HepG2 (cell line): ENCODE measurements around the gene FGF18. TPM values are rescaled to one million over a fixed set of nuclear protein-coding genes. Genes with fewer than 3 reads are reported as not detected.

ENCODE experiments used
- ATAC-seq: fragments of 200-7000 bp; cut with Tn5 transposase; 3 replicates; pipeline ENCODE4 v1.9.1; 2020; ENCODE audit warnings: mild to moderate bottlenecking, moderate library complexity
- BruUV-seq: library from RNA; stranded (reverse); fragments of 400-500 nt; replicated peaks from 2 replicates; lab custom pipeline; 2021; lab: Mats Ljungman, UMichigan
- CTCF ChIA-PET: fragments of 300-600 bp; formaldehyde crosslinking; extraction: SDS; loops from one replicate; lab custom pipeline; 2021; ENCODE audit warnings: low total read pairs, inconsistent platforms, low intra/inter-chr PET ratio; lab: Yijun Ruan, JAX
- POLR2A ChIA-PET: fragments of 350-600 bp; sonication (Branson Sonifier 250); formaldehyde crosslinking; loops from one replicate; lab custom pipeline; 2020; ENCODE audit warnings: antibody characterized with exemption, inconsistent platforms; lab: Yijun Ruan, JAX
- DNase-seq: peaks from one replicate; pipeline ENCODE4 v3.0.0-alpha.2; 2015; ENCODE audit warnings: low spot score
- FAIRE-seq: peaks from 3 replicates; lab custom pipeline; 2011; peaks lifted over from hg19 to GRCh38; lab: Jason Lieb, UNC
- H2AFZ ChIP-seq: one replicate; pipeline ENCODE4 v1.6.1; 2011; ENCODE audit warnings: low read length, inconsistent platforms
- H3K27ac ChIP-seq: fragments of 300-600 bp; 3 replicates; pipeline ENCODE4 v1.8.0; 2011; ENCODE audit warnings: mixed run types, mild to moderate bottlenecking, mixed read lengths, low read length, inconsistent platforms; ENCODE audit not compliant: insufficient read depth; ENCODE audit errors: extremely low read length
- H3K27me3 ChIP-seq, 2 experiments: fragments of 200-600 bp in 1 of 2; 2 replicates in 1 of 2; 3 replicates in 1 of 2; pipeline versions ENCODE4 v1.6.0 to v1.8.0; 2011; ENCODE audit warnings: low read length in 2 of 2, mild to moderate bottlenecking in 2 of 2, moderate library complexity in 2 of 2, inconsistent platforms in 1 of 2; ENCODE audit not compliant: insufficient read depth in 2 of 2, control insufficient read depth in 1 of 2
- H3K36me3 ChIP-seq, 2 experiments: fragments of 200-600 bp in 1 of 2; replicated peaks in 1 of 2; 2 replicates in 1 of 2; 3 replicates in 1 of 2; pipeline versions ENCODE4 v1.5.1 to v1.8.0; 2011; ENCODE audit warnings: low read length in 2 of 2, inconsistent platforms in 1 of 2; ENCODE audit not compliant: insufficient read depth in 2 of 2, control insufficient read depth in 1 of 2
- H3K4me1 ChIP-seq: 2 replicates; pipeline ENCODE4 v1.5.1; 2012; ENCODE audit warnings: low read length, inconsistent platforms; ENCODE audit not compliant: insufficient read depth
- H3K4me2 ChIP-seq: 2 replicates; pipeline ENCODE4 v1.6.0; 2011; ENCODE audit warnings: low read depth, low read length, inconsistent platforms
- H3K4me3 ChIP-seq, 3 experiments: fragments of 200-600 bp in 1 of 3; sonication (generic), shearing (Covaris generic) in 1 of 3; replicated peaks in 1 of 3; 2 replicates each; pipeline ENCODE4 v1.5.1; 2011 to 2016; ENCODE audit warnings: low read length in 3 of 3, inconsistent platforms in 2 of 3, low read depth in 2 of 3, mild to moderate bottlenecking in 2 of 3, control low read depth in 1 of 3, mixed read lengths in 1 of 3; ENCODE audit not compliant: insufficient read depth in 1 of 3
- H3K79me2 ChIP-seq: one replicate; pipeline ENCODE4 v1.6.1; 2011; ENCODE audit warnings: low read length, inconsistent platforms; ENCODE audit not compliant: insufficient read depth
- H3K9ac ChIP-seq: 2 replicates; pipeline ENCODE4 v1.6.0; 2011; ENCODE audit warnings: mild to moderate bottlenecking, low read depth, low read length, inconsistent platforms; ENCODE audit not compliant: insufficient read depth
- H3K9me3 ChIP-seq: 2 replicates; pipeline ENCODE4 v1.5.1; 2012; ENCODE audit warnings: mild to moderate bottlenecking, low read length
- H4K20me1 ChIP-seq: 2 replicates; pipeline ENCODE4 v1.6.0; 2011; ENCODE audit warnings: inconsistent platforms, mild to moderate bottlenecking, low read length, moderate library complexity; ENCODE audit not compliant: insufficient read depth
- AHDC1 ChIP-seq: sonication (generic); formaldehyde crosslinking; IDR thresholded peaks from 2 replicates; pipeline ENCODE4 v1.5.1; 2020; ENCODE audit warnings: mild to moderate bottlenecking, missing genetic modification reagents, borderline replicate concordance
- GFI1 ChIP-seq: sonication (generic); formaldehyde crosslinking; IDR thresholded peaks from 2 replicates; pipeline ENCODE4 v1.5.0; 2020; ENCODE audit warnings: missing genetic modification reagents, mild to moderate bottlenecking, borderline replicate concordance
- JARID2 ChIP-seq: sonication (generic); formaldehyde crosslinking; IDR thresholded peaks from 2 replicates; pipeline ENCODE4 v1.8.1; 2023; ENCODE audit warnings: missing genetic modification reagents, inconsistent platforms; ENCODE audit not compliant: insufficient replicate concordance
- KDM5B ChIP-seq: sonication (generic); formaldehyde crosslinking; IDR thresholded peaks from 2 replicates; pipeline ENCODE4 v1.4.0; 2020; ENCODE audit warnings: missing genetic modification reagents, mild to moderate bottlenecking, borderline replicate concordance
- LCORL ChIP-seq, 2 experiments: fragments of 450-650 bp in 1 of 2; sonication (generic) in 1 of 2; formaldehyde crosslinking in 1 of 2; IDR thresholded peaks; 2 replicates each; pipeline versions ENCODE4 v1.5.0 to v1.6.1; 2017 to 2020; ENCODE audit warnings: antibody characterized with exemption in 1 of 2, missing genetic modification reagents in 1 of 2
- MTF1 ChIP-seq: sonication (generic); formaldehyde crosslinking; IDR thresholded peaks from 2 replicates; pipeline ENCODE4 v1.5.0; 2020; ENCODE audit warnings: missing genetic modification reagents
- TBL1XR1 ChIP-seq: fragments of 150-350 bp; IDR thresholded peaks from 2 replicates; pipeline ENCODE4 v1.6.1; 2014; ENCODE audit warnings: borderline replicate concordance, low read length; ENCODE audit not compliant: partially characterized antibody
- TFDP2 ChIP-seq: sonication (generic); formaldehyde crosslinking; IDR thresholded peaks from 2 replicates; pipeline ENCODE4 v1.4.0; 2020; ENCODE audit warnings: missing genetic modification reagents
- ZBTB38 ChIP-seq: sonication (generic); formaldehyde crosslinking; IDR thresholded peaks from 2 replicates; pipeline ENCODE4 v1.5.1; 2020; ENCODE audit warnings: mild to moderate bottlenecking, missing genetic modification reagents
- ZNF329 ChIP-seq: sonication (generic); formaldehyde crosslinking; IDR thresholded peaks from 2 replicates; pipeline ENCODE4 v1.9.0; 2021; ENCODE audit warnings: low read depth, mild to moderate bottlenecking, missing genetic modification reagents
- ZNF790 ChIP-seq: sonication (generic); formaldehyde crosslinking; IDR thresholded peaks from 2 replicates; pipeline ENCODE4 v1.8.0; 2022; ENCODE audit warnings: missing genetic modification reagents, mild to moderate bottlenecking, borderline replicate concordance
- WGBS: methylation state at CpG from one replicate; pipeline ENCODE4 v1.1.6; 2017; ENCODE audit warnings: low lambda C conversion rate; 5-methylcytosine and 5-hydroxymethylcytosine counted together
- in situ Hi-C: cut with HindIII; loops from 2 replicates; pipeline ENCODE4 v1.10.0; 2017; ENCODE audit warnings: low pct_unique_long_range_greater_than_20kb; ENCODE audit not compliant: extremely low pct_ligation_motif_present
- intact Hi-C: fragments of 100-400 bp; cut with micrococcal nuclease; formaldehyde crosslinking; loops from one replicate; pipeline ENCODE4 v1.10.0; 2022; ENCODE audit not compliant: unreplicated experiment
- polyA plus RNA-seq, 8 experiments: library from polyadenylated mRNA; depleted of rRNA in 3 of 8; stranded (reverse) in 7 of 8; unstranded in 1 of 8; fragments of >200 nt; fragmentation: Illumina TruSeq in 4 of 8; extraction: Trizol in 4 of 8; gene quantifications; 2 replicates each; pipeline versions ENCODE4 v1.2.1 to v1.2.3, GENCODE V29; 2011 to 2016; ENCODE audit warnings: low read depth in 4 of 8, missing spikeins in 1 of 8, mixed read lengths in 1 of 8; ENCODE audit not compliant: insufficient read depth in 1 of 8
- total RNA-seq, 5 experiments: library from RNA; depleted of rRNA; stranded (reverse); fragments of >200 nt; fragmentation: Illumina TruSeq; extraction: Trizol; gene quantifications; 2 replicates each; pipeline ENCODE4 v1.2.3, GENCODE V29; 2016; ENCODE audit warnings: low read depth in 1 of 5

FGF18 gene
- total and polyA plus RNA-seq, 2 of the 13 experiments (the other 11 are each of a cell fraction or from before 2014, with no cell fraction given), result not detected

GRCh38 chr5:171387970-171388815 lies 31.3 kb upstream of the FGF18 start:
- Histone ChIP-seq H3K9ac (peak overlapping the region; percentile 96), H3K4me1 (peaks cover 40% of the 10 kb centered on the region), H2AFZ (no peak overlapping the region), H4K20me1 (peaks cover 51% of the 10 kb centered on the region), H3K79me2 (peaks cover 58% of the 10 kb centered on the region), H3K4me3 (peak overlapping the region; percentile 88 to 93 (median 92)), H3K27me3 (peaks cover 0 to under 1% of the 10 kb centered on the region in 2 experiments; a peak in 1 of 5 replicates), H3K9me3 (no peaks in the 10 kb centered on the region), H3K36me3 (peaks cover 8 to 23% of the 10 kb centered on the region in 2 experiments), H3K27ac (peak overlapping the region; percentile 88), H3K4me2 (peak overlapping the region; percentile 94)
- ATAC-seq (peak; percentile 62), FAIRE-seq (no peak), DNase-seq (peak; percentile 56)
- WGBS, result 0% methylated on average over 8 of the region's 56 CpGs
- in situ Hi-C loops, result no loop called here
- ChIA-PET CTCF (no interaction called here), POLR2A (interaction anchor here (1.1 to 2.7 kb wide), 4 partner anchors 11 to 619 kb away, joined by 3 to 13 read pairs (median 6); partner anchors contain the start of genes FBXW11 and FGF18)
- intact Hi-C loops, result no loop called here
- BruUV-seq, result no TSS peak
- TF ChIP-seq MTF1 (CRISPR knock-in tag) (no peak), KDM5B (peak; percentile 88; the same call in 1 of the 2 replicates), TFDP2 (CRISPR knock-in tag) (peak; percentile 88), AHDC1 (CRISPR knock-in tag) (0 out of 2 replicates have a peak, but pooled peaks have one; percentile 69), ZNF790 (CRISPR knock-in tag) (no peak; the same call in 1 of the 2 replicates), JARID2 (CRISPR knock-in tag) (no peak), ZBTB38 (CRISPR knock-in tag) (peak; percentile 57; the same call in 1 of the 2 replicates), ZNF329 (peak; percentile 86), LCORL (IDR thresholded peaks at IDR 0.05) (no peak), LCORL (CRISPR knock-in tag; IDR thresholded peaks at IDR 0.05) (peak; percentile 22; the same call in 1 of the 2 replicates), GFI1 (no peak), TBL1XR1 (no peak)
